Epithelial cell of esophagus (primary cell): ENCODE measurements around the gene GPR146.
A peak's percentile ranks its signal among the peaks of the same experiment; 100 is the strongest.

Experiments
- DNase-seq: peaks from one replicate; pipeline ENCODE4 v3.0.0; 2010; ENCODE audit warnings: low read depth
- H3K4me3 ChIP-seq: 2 replicates; pipeline ENCODE4 v1.5.1; 2011; ENCODE audit warnings: mild to moderate bottlenecking, low read length, control low read depth
- CTCF ChIP-seq: IDR thresholded peaks from 2 replicates; pipeline ENCODE4 v1.5.1; 2011; ENCODE audit warnings: low read depth, mild to moderate bottlenecking, low read length, control low read depth, inconsistent platforms; ENCODE audit not compliant: insufficient read depth; ENCODE audit errors: missing control alignments

Gene GPR146

DNA sequence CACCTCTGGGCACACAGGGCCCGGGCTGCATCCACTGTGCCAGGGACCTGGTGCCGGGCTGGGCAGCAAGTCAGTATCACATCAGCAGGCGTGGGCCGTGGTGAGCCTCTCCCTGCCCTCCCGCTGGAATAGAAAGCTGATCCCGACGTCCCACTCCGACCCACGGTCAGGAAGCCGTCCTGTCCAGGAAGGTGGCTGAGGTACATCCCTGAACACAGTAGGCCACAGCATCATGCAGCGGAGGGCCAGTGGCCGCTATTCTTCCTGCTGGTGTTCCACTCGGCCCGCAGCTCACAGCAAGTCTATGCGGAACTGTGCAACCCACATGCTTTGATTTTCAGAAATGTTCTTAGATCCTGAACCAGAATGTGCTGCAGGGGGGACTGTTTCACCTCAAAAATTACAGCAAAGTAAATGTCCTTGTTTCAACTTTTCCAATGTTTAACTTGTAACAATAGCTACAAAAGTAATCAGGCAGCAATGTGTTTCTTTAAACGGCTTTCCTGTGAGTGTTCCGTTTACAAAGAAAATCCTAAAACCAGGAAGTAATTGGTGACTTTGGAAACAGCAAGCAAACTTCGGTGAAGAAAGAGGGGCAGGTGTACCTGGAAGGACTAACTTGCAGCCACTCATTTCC is 676 bp upstream of the GPR146 start:
- DNase-seq = peak; percentile 11

GRCh38 chr7:1045069-1046063 is 1.0 kb downstream of the GPR146 start:
- H3K4me3 ChIP-seq = no peak overlapping the region
- DNase-seq = no peak
- no peak for TF ChIP-seq CTCF

More for the DNA sequence above, 676 bp upstream of the GPR146 start:
- TF ChIP-seq CTCF = no peak
- H3K4me3 ChIP-seq = peak overlapping the region; percentile 50

DNA sequence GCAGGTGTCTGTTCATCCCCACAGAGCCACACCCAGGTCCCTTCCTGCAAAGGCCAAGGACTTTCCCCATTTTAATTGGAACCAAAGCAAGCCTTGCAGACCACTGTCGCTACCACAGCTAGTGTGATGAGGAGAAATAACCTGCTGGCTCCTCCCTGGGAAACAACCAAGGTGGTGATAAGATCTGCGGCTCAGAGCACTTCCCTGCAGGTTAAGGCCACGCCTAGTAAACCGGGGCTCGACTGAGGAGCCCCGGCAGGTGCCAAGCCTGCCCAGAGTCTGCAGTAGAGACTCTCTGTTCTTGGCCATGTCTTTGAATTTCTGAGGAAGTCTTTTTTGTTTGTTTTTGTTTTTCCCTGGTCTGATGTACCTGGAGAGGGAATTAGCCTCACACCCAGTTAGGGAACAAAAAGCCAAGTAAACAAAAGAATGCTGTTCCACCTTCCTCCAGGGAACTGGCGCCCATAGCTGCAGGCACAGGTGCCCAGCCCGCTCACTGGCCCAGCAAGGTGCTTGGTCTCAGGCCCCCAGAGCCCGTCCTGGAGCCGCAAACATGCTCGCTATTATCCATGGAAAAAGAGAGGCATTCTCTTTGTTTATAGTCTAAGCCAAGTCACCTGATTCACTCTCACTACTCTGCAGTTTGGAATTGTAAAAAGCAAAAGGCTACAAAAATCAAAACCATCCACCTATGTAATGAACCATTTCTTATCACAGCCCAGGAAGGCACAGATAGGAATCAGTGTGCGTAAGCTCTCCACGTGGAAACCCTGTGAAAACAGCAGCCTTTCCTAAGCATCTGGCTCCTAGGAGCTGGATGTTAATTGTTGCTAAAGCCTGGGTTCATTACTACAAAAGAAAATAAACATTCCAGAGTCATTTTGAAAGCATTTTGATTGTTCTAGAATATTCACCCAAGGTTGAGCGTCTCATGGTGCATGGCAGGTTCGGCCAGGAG is 2.7 kb downstream of the GPR146 start:
- no peak for DNase-seq
- H3K4me3 ChIP-seq = no peak overlapping the region
- no peak for TF ChIP-seq CTCF

- TF ChIP-seq CTCF = no peak
- H3K4me3 ChIP-seq = no peak overlapping the region
- no peak for DNase-seq
Observed at GRCh38 chr7:1049006-1049741, 4.8 kb downstream of the GPR146 start.

- no peak for DNase-seq
- TF ChIP-seq CTCF = no peak
- H3K4me3 ChIP-seq = no peak overlapping the region
Observed at GRCh38 chr7:1049801-1050200, 5.5 kb downstream of the GPR146 start.

GRCh38 chr7:1050254-1050906 is 6.0 kb downstream of the GPR146 start:
- TF ChIP-seq CTCF = no peak
- DNase-seq = no peak

More at GRCh38 chr7:1050254-1050906, 6.0 kb downstream of the GPR146 start:
- H3K4me3 ChIP-seq = no peak overlapping the region
